Lower lobe of right lung (tissue), 2 donors: ENCODE data around the gene TENM3. TPM values are rescaled to one million over a fixed set of nuclear protein-coding genes. Genes with fewer than 3 reads are reported as not detected.

Source experiments
- ATAC-seq, 2 donors: fragments of 200-7000 bp; cut with Tn5 transposase; one replicate each; pipeline ENCODE4 v1.9.1; 2020 to 2022; ENCODE audit warnings: mild to moderate bottlenecking in 2 of 2, moderate library complexity in 2 of 2
- DNase-seq: peaks from one replicate; pipeline ENCODE4 v3.0.0-alpha.2; 2020
- H3K27ac ChIP-seq: fragments of 200-600 bp; one replicate; pipeline ENCODE4 v1.8.0; 2022
- H3K27me3 ChIP-seq: fragments of 200-600 bp; one replicate; pipeline ENCODE4 v1.8.0; 2022; ENCODE audit warnings: low read depth
- H3K36me3 ChIP-seq: fragments of 200-600 bp; one replicate; pipeline ENCODE4 v1.8.0; 2022; ENCODE audit warnings: mild to moderate bottlenecking
- H3K4me1 ChIP-seq: fragments of 200-600 bp; one replicate; pipeline ENCODE4 v1.8.0; 2022
- H3K4me3 ChIP-seq: fragments of 200-600 bp; one replicate; pipeline ENCODE4 v1.8.0; 2022; ENCODE audit warnings: mild to moderate bottlenecking
- H3K9me3 ChIP-seq: fragments of 200-600 bp; one replicate; pipeline ENCODE4 v1.8.0; 2022
- intact Hi-C: fragments of 100-400 bp; cut with DNase I; formaldehyde crosslinking; loops from one replicate; pipeline ENCODE4 v1.11.0; 2022
- total RNA-seq: library from RNA; stranded (reverse); fragmentation: NEBNext Ultra II Directional; extraction: Animal tissue kit (Norgen Biotek cat#: 25700); gene quantifications from one replicate; pipeline ENCODE4 v1.2.1, GENCODE V29; 2021
- TF ChIP-seq, protein P1 (sequence below): fragments of 200-600 bp; IDR thresholded peaks from one replicate; pipeline ENCODE4 v1.8.0; 2022; ENCODE audit warnings: antibody characterized with exemption, mild to moderate bottlenecking
- donor health status: DM: no; HTN: yes; CAD: no; lungs with severe emphysema.

The TENM3 gene
- total RNA-seq, 1 donor from 2014 or later: 1.9 TPM

DNA sequence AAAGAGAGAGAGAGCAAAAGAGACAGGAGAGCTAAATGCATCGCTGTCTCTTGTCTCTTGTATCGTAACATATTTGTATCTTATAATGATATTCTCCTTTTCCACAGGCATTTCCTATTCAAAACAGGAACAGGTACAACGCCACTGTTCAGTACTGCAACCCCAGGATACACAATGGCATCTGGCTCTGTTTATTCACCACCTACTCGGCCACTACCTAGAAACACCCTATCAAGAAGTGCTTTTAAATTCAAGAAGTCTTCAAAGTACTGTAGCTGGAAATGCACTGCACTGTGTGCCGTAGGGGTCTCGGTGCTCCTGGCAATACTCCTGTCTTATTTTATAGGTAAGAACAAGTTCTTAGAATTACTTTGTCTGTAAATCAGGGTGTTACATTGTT, 385.3 kb downstream of the TENM3 start:
- H3K27me3 ChIP-seq: no peaks in the 10 kb centered on the region
- intact Hi-C loops: no loop called here
- H3K4me3 ChIP-seq: no peak overlapping the region
- H3K9me3 ChIP-seq: no peaks in the 10 kb centered on the region
- TF ChIP-seq, protein P1, sequence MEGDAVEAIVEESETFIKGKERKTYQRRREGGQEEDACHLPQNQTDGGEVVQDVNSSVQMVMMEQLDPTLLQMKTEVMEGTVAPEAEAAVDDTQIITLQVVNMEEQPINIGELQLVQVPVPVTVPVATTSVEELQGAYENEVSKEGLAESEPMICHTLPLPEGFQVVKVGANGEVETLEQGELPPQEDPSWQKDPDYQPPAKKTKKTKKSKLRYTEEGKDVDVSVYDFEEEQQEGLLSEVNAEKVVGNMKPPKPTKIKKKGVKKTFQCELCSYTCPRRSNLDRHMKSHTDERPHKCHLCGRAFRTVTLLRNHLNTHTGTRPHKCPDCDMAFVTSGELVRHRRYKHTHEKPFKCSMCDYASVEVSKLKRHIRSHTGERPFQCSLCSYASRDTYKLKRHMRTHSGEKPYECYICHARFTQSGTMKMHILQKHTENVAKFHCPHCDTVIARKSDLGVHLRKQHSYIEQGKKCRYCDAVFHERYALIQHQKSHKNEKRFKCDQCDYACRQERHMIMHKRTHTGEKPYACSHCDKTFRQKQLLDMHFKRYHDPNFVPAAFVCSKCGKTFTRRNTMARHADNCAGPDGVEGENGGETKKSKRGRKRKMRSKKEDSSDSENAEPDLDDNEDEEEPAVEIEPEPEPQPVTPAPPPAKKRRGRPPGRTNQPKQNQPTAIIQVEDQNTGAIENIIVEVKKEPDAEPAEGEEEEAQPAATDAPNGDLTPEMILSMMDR: no peak
- no peak for ATAC-seq
- no peaks in the 10 kb centered on the region for H3K36me3 ChIP-seq
- no peak overlapping the region for H3K27ac ChIP-seq
- no peaks in the 10 kb centered on the region for H3K4me1 ChIP-seq
- no peak for DNase-seq

DNA sequence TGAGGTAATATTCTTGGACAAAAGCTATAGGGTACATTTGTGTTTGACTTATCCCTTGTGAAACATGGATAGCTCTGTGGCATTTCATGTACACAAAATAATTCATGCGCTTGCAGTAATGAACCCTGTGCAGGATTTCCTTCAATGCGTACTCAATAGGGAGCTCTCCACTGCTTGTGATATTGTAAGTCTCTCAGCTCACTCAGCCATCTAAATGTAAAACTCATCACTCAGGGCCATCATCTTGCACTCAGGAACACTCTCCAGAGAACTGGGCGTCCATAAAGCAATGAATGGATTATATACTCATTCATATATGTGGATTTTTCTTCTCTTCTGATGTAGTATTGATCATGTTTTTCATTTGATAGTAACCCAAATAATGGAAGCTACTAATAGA, 385.9 kb downstream of the TENM3 start:
- ATAC-seq (no peak), DNase-seq (no peak)
- TF ChIP-seq, protein P1: no peak

DNA sequence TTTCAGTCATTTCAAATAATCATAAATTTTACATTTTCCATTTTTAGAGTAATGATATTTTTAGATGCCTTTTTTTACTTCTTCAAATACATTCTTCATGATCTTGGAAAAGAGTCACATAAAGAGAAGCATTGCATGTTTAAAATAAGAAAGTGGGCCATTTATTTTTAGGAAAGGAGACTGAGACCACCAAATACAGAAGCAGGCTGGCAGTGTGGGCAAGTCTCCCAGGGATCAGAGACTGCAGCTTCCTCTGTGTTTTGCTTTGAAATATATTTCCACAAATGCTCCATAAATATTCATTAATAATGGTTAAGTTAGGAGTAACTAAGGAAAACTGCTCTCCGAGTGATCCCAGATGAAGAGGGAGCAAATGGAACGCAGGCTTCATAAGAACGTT, 397.3 kb downstream of the TENM3 start:
- Histone ChIP-seq H3K27me3 (no peaks in the 10 kb centered on the region), H3K9me3 (peaks cover 4% of the 10 kb centered on the region), H3K27ac (no peak overlapping the region), H3K4me1 (no peaks in the 10 kb centered on the region), H3K4me3 (no peak overlapping the region), H3K36me3 (no peaks in the 10 kb centered on the region)
- TF ChIP-seq, protein P1: no peak
- no peak for ATAC-seq
- intact Hi-C loops: no loop called here
- DNase-seq: no peak

More for the DNA sequence above, 385.9 kb downstream of the TENM3 start:
- intact Hi-C loops: no loop called here
- Histone ChIP-seq H3K27ac (no peak overlapping the region), H3K9me3 (no peaks in the 10 kb centered on the region), H3K27me3 (no peaks in the 10 kb centered on the region), H3K36me3 (no peaks in the 10 kb centered on the region), H3K4me3 (no peak overlapping the region), H3K4me1 (no peaks in the 10 kb centered on the region)

DNA sequence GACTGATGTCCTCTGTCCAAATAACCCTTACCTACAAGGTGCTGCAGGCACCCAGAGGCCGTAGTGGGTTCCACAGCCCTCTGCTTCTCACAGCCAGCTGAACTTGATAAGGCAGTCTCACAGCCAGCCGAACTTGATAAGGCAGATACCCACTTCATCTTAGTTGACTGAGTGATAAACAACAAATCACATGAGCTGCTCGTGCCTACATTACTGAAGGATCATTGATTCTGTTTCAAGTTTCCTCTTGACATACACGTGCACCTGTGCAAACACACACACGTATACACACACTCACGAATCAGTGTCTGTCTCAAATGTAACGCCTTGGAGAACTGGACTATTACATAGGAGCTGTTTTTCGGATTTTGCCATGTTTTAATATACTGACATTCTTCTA, 397.7 kb downstream of the TENM3 start:
- Histone ChIP-seq H3K27me3 (no peaks in the 10 kb centered on the region), H3K4me1 (no peaks in the 10 kb centered on the region), H3K36me3 (no peaks in the 10 kb centered on the region), H3K9me3 (peaks cover 7% of the 10 kb centered on the region), H3K4me3 (no peak overlapping the region), H3K27ac (no peak overlapping the region)
- DNase-seq (no peak), ATAC-seq (no peak)
- TF ChIP-seq, protein P1: no peak
- intact Hi-C loops: no loop called here

DNA sequence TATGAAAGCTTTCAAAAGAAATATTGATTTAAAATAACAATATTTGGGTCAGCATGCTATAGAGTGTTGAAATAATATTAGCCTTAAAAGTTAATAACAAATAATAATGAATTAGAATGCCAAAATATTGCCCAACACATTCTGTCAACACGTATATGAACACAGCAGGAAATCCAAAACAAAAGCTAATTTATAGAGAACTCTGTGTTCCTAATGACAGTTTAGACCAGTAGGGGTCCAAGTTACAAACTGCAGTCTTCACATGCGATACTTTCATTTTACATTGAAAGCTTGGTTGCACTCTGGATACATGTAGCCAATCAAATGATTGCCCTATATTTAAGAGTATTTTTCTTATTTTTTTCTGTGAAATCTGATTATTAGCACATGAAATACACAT, 399.6 kb downstream of the TENM3 start:
- no peak for DNase-seq
- ATAC-seq: no peak
- H3K27me3 ChIP-seq: no peaks in the 10 kb centered on the region
- no peaks in the 10 kb centered on the region for H3K4me1 ChIP-seq
- TF ChIP-seq, protein P1: no peak
- H3K4me3 ChIP-seq: no peak overlapping the region
- intact Hi-C loops: no loop called here
- H3K9me3 ChIP-seq: peaks cover 7% of the 10 kb centered on the region
- H3K27ac ChIP-seq: no peak overlapping the region
- no peaks in the 10 kb centered on the region for H3K36me3 ChIP-seq
